ENCODE results near the gene NUDT9.
"Not testable (repeated sequence)": the region's sequence is repeated elsewhere in the genome, so short reads cannot be mapped to it uniquely, and the experiment has no call there.

The NUDT9 gene

GRCh38 chr4:87469390-87469789 is 47.0 kb downstream of the NUDT9 start:
- Histone ChIP-seq H3K9ac (no peak overlapping the region), H3K36me3 (ENCODE audit: insufficient read depth) (no peaks in the 10 kb centered on the region), H3K27ac (no peak overlapping the region), H3K4me1 (ENCODE audit: low read depth, poor library complexity, severe bottlenecking) (no peaks in the 10 kb centered on the region), H3K4me2 (no peak overlapping the region), H2AFZ (ENCODE audit: low read depth) (no peak overlapping the region), H3K27me3 (ENCODE audit: insufficient read depth, low read depth) (no peaks in the 10 kb centered on the region), H3K79me2 (ENCODE audit: insufficient read depth, low read depth) (no peaks in the 10 kb centered on the region), H4K20me1 (ENCODE audit: insufficient read depth) (no peaks in the 10 kb centered on the region), H3K4me3 (IDR thresholded peaks at IDR 0.05; ENCODE audit: insufficient read depth, low read depth, low read length) (no peak overlapping the region)
- no peak for TF ChIP-seq CTCF (conservative IDR thresholded peaks at IDR 0.05; ENCODE audit: low read depth, low read length)

- Histone ChIP-seq H3K27me3 (ENCODE audit: insufficient read depth, low read depth) (no peaks in the 10 kb centered on the region), H4K20me1 (ENCODE audit: insufficient read depth) (no peaks in the 10 kb centered on the region), H3K79me2 (ENCODE audit: insufficient read depth, low read depth) (no peaks in the 10 kb centered on the region), H3K27ac (no peak overlapping the region), H2AFZ (ENCODE audit: low read depth) (no peak overlapping the region), H3K4me2 (no peak overlapping the region), H3K9ac (no peak overlapping the region), H3K4me3 (IDR thresholded peaks at IDR 0.05; ENCODE audit: insufficient read depth, low read depth, low read length) (no peak overlapping the region), H3K36me3 (ENCODE audit: insufficient read depth) (no peaks in the 10 kb centered on the region), H3K4me1 (ENCODE audit: low read depth, poor library complexity, severe bottlenecking) (no peaks in the 10 kb centered on the region)
- TF ChIP-seq CTCF (conservative IDR thresholded peaks at IDR 0.05; ENCODE audit: low read depth, low read length): no peak
These were observed 54.6 kb downstream of the NUDT9 start for GRCh38 chr4:87476934-87477333.

GRCh38 chr4:87478732-87479250 is 56.4 kb downstream of the NUDT9 start:
- no peak for TF ChIP-seq CTCF (conservative IDR thresholded peaks at IDR 0.05; ENCODE audit: low read depth, low read length)
- no peak overlapping the region for H3K27ac ChIP-seq

GRCh38 chr4:87481377-87481776 is 59.0 kb downstream of the NUDT9 start:
- no peak overlapping the region for H3K27ac ChIP-seq
- H3K4me1 ChIP-seq (ENCODE audit: low read depth, poor library complexity, severe bottlenecking): no peaks in the 10 kb centered on the region
- H3K4me2 ChIP-seq: no peak overlapping the region

More at GRCh38 chr4:87478732-87479250, 56.4 kb downstream of the NUDT9 start:
- H4K20me1 ChIP-seq (ENCODE audit: insufficient read depth): no peaks in the 10 kb centered on the region
- H3K36me3 ChIP-seq (ENCODE audit: insufficient read depth): no peaks in the 10 kb centered on the region
- H3K4me2 ChIP-seq: no peak overlapping the region
- no peak overlapping the region for H2AFZ ChIP-seq (ENCODE audit: low read depth)
- no peak overlapping the region for H3K4me3 ChIP-seq (IDR thresholded peaks at IDR 0.05; ENCODE audit: insufficient read depth, low read depth, low read length)
- H3K4me1 ChIP-seq (ENCODE audit: low read depth, poor library complexity, severe bottlenecking): no peaks in the 10 kb centered on the region
- H3K27me3 ChIP-seq (ENCODE audit: insufficient read depth, low read depth): no peaks in the 10 kb centered on the region
- H3K79me2 ChIP-seq (ENCODE audit: insufficient read depth, low read depth): no peaks in the 10 kb centered on the region
- no peak overlapping the region for H3K9ac ChIP-seq

GRCh38 chr4:87483247-87483646 is 60.9 kb downstream of the NUDT9 start:
- H3K27ac ChIP-seq; H3K4me3 ChIP-seq (IDR thresholded peaks at IDR 0.05; ENCODE audit: insufficient read depth, low read depth, low read length); H2AFZ ChIP-seq (ENCODE audit: low read depth); H3K79me2 ChIP-seq (ENCODE audit: insufficient read depth, low read depth); H3K36me3 ChIP-seq (ENCODE audit: insufficient read depth); H3K4me2 ChIP-seq; H3K27me3 ChIP-seq (ENCODE audit: insufficient read depth, low read depth); H3K4me1 ChIP-seq (ENCODE audit: low read depth, poor library complexity, severe bottlenecking); H4K20me1 ChIP-seq (ENCODE audit: insufficient read depth); H3K9ac ChIP-seq: not testable (repeated sequence)

More at GRCh38 chr4:87481377-87481776, 59.0 kb downstream of the NUDT9 start:
- Histone ChIP-seq H3K9ac (no peak overlapping the region), H3K27me3 (ENCODE audit: insufficient read depth, low read depth) (no peaks in the 10 kb centered on the region), H4K20me1 (ENCODE audit: insufficient read depth) (no peaks in the 10 kb centered on the region), H3K36me3 (ENCODE audit: insufficient read depth) (no peaks in the 10 kb centered on the region), H3K79me2 (ENCODE audit: insufficient read depth, low read depth) (no peaks in the 10 kb centered on the region), H3K4me3 (IDR thresholded peaks at IDR 0.05; ENCODE audit: insufficient read depth, low read depth, low read length) (no peak overlapping the region), H2AFZ (ENCODE audit: low read depth) (no peak overlapping the region)
- TF ChIP-seq CTCF (conservative IDR thresholded peaks at IDR 0.05; ENCODE audit: low read depth, low read length): no peak

- not testable (repeated sequence) for H3K79me2 ChIP-seq (ENCODE audit: insufficient read depth, low read depth); H3K4me3 ChIP-seq (IDR thresholded peaks at IDR 0.05; ENCODE audit: insufficient read depth, low read depth, low read length); H3K9ac ChIP-seq; H3K4me2 ChIP-seq; H3K36me3 ChIP-seq (ENCODE audit: insufficient read depth); H2AFZ ChIP-seq (ENCODE audit: low read depth); H3K27me3 ChIP-seq (ENCODE audit: insufficient read depth, low read depth); H3K27ac ChIP-seq; H3K4me1 ChIP-seq (ENCODE audit: low read depth, poor library complexity, severe bottlenecking); H4K20me1 ChIP-seq (ENCODE audit: insufficient read depth)
These were observed 66.3 kb downstream of the NUDT9 start for GRCh38 chr4:87488666-87489065.

All from KMS-11 (cell line).